Measurements from ENCODE around the gene UBQLN1. TPM values are rescaled to one million over a fixed set of nuclear protein-coding genes. Genes with fewer than 3 reads are reported as not detected.
A peak's percentile ranks its signal among the peaks of the same experiment; 100 is the strongest.
"Not testable (repeated sequence)": the region's sequence is repeated elsewhere in the genome, so short reads cannot be mapped to it uniquely, and the experiment has no call there.

The UBQLN1 gene
- total RNA-seq, 1 experiment from 2014 or later: 162 TPM

DNA sequence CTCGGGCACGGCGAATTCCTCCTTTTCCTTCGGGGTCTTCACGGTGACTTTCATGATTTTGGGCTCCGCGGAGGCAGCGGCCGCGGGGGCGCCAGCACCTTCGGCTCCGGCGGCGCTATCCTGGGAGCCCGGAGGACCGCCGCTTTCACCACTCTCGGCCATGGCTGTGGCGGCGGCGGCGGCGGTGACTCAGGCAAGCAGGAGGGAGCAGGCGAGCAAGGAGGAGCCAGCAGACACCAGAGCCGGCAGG, 315 bp downstream of the UBQLN1 start:
- TF ChIP-seq, protein P1, sequence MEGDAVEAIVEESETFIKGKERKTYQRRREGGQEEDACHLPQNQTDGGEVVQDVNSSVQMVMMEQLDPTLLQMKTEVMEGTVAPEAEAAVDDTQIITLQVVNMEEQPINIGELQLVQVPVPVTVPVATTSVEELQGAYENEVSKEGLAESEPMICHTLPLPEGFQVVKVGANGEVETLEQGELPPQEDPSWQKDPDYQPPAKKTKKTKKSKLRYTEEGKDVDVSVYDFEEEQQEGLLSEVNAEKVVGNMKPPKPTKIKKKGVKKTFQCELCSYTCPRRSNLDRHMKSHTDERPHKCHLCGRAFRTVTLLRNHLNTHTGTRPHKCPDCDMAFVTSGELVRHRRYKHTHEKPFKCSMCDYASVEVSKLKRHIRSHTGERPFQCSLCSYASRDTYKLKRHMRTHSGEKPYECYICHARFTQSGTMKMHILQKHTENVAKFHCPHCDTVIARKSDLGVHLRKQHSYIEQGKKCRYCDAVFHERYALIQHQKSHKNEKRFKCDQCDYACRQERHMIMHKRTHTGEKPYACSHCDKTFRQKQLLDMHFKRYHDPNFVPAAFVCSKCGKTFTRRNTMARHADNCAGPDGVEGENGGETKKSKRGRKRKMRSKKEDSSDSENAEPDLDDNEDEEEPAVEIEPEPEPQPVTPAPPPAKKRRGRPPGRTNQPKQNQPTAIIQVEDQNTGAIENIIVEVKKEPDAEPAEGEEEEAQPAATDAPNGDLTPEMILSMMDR (conservative IDR thresholded peaks at IDR 0.05; ENCODE audit: low read depth, low read length): no peak
- TF ChIP-seq EZH2 (IDR thresholded peaks at IDR 0.05; ENCODE audit: borderline replicate concordance, low read depth, low read length, poor library complexity, severe bottlenecking): no peak
- ChIA-PET POLR2A (ENCODE audit: low non-redundant PET) (no interaction called here), CTCF (no interaction called here)
- H3K4me1 ChIP-seq (ENCODE audit: insufficient read depth, low read length, poor library complexity, severe bottlenecking): no peaks in the 10 kb centered on the region
- H3K9me3 ChIP-seq (ENCODE audit: low read depth, low read length, poor library complexity, severe bottlenecking): peaks cover 8% of the 10 kb centered on the region
- no TSS peak for BruUV-seq (replicated peaks)
- no peaks in the 10 kb centered on the region for H3K27me3 ChIP-seq (replicated peaks; ENCODE audit: insufficient read depth, low read depth, low read length, poor library complexity)
- no peak for DNase-seq (ENCODE audit: low spot score)
- H3K36me3 ChIP-seq (ENCODE audit: insufficient read depth, low read length, poor library complexity, severe bottlenecking): no peaks in the 10 kb centered on the region
- H3K4me3 ChIP-seq (ENCODE audit: low read depth, low read length, poor library complexity, severe bottlenecking): peak overlapping the region; percentile 95
- H3K27ac ChIP-seq (ENCODE audit: low read depth, low read length, poor library complexity, severe bottlenecking): peak overlapping the region; percentile 100
- intact Hi-C loops (cut with micrococcal nuclease; ENCODE audit: unreplicated experiment): loop anchor here (5.0 kb wide), 1 partner anchor 215 kb away; the partner anchor contains the start of gene KIF27

DNA sequence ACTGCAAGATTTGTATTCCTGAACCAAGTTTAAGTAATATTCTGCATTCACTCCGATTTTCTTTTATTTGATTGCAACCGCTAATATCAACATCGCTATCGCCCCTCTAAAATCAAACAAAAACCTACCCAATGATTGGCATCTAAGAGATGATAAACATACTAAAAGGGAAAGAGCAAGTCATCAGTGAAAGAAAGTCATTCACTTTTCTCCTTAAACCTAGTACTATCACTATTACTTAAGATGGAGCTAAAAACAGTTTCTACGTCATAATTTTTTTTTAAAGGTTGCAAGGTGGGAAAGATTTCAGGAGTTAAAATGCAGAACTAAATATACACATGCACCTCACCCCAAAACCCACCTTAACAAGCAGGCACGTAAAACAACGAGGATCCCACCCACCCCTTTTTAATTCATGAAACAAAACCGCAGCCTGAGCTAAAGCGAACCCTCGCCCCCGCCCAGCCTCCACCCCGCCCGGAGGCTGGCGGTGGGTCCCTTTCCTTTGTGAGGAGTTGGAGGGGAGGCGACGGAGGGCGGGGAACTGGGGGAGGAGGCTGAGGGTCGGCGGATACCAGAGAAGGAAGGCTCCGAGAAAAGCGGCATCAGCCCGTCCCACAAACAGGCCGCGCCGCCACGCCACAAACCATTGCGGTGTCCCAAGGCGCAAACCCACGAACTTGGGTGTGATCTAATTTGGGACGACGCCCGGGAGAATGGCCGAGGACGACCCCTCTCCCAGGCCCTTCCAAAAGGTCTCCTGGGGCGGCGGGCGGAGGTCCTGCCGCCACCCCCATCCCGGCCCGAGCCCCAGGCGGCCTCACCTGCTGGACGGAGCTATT, 861 bp downstream of the UBQLN1 start:
- BruUV-seq (replicated peaks): no TSS peak
- ChIA-PET POLR2A (ENCODE audit: low non-redundant PET) (interaction anchor here (0.5 kb wide), 1 partner anchor 8 kb away, joined by 5 read pairs; no protein-coding TSS in a partner anchor), CTCF (no interaction called here)
- peaks cover 4% of the 10 kb centered on the region for H3K4me1 ChIP-seq (ENCODE audit: insufficient read depth, low read length, poor library complexity, severe bottlenecking)
- intact Hi-C loops (cut with micrococcal nuclease; ENCODE audit: unreplicated experiment): loop anchor here (5.0 kb wide), 1 partner anchor 215 kb away; the partner anchor contains the start of gene KIF27
- peak overlapping the region; percentile 100 for H3K27ac ChIP-seq (ENCODE audit: low read depth, low read length, poor library complexity, severe bottlenecking)
- H3K27me3 ChIP-seq (replicated peaks; ENCODE audit: insufficient read depth, low read depth, low read length, poor library complexity): no peaks in the 10 kb centered on the region
- peaks cover 8% of the 10 kb centered on the region for H3K9me3 ChIP-seq (ENCODE audit: low read depth, low read length, poor library complexity, severe bottlenecking)
- no peak for TF ChIP-seq EZH2 (IDR thresholded peaks at IDR 0.05; ENCODE audit: borderline replicate concordance, low read depth, low read length, poor library complexity, severe bottlenecking)
- TF ChIP-seq, protein P1 (conservative IDR thresholded peaks at IDR 0.05; ENCODE audit: low read depth, low read length): no peak
- DNase-seq (ENCODE audit: low spot score): peak; percentile 80
- peak overlapping the region; percentile 95 for H3K4me3 ChIP-seq (ENCODE audit: low read depth, low read length, poor library complexity, severe bottlenecking)
- H3K36me3 ChIP-seq (ENCODE audit: insufficient read depth, low read length, poor library complexity, severe bottlenecking): no peaks in the 10 kb centered on the region

DNA sequence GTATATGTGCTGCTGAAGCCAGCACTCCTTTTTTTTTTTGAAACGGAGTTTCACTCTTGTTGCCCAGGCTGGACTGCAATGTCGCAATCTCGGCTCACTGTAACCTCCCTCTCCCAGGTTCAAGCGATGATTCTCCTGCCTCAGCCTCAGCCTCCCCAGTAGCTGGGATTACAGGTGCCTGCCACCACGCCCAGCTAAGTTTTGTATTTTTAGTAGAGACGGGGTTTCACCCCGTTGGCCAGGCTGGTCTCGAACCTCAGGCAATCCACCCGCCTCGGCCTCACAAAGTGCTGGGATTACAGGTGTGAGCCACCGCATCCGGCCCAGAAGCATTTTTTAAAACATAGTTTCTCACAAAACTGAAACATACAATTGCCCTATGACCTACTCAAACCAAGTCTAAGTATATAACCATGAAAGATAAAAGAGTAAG, 2.5 kb downstream of the UBQLN1 start:
- H3K9me3 ChIP-seq (ENCODE audit: low read depth, low read length, poor library complexity, severe bottlenecking); H3K4me1 ChIP-seq (ENCODE audit: insufficient read depth, low read length, poor library complexity, severe bottlenecking); H3K36me3 ChIP-seq (ENCODE audit: insufficient read depth, low read length, poor library complexity, severe bottlenecking); H3K27ac ChIP-seq (ENCODE audit: low read depth, low read length, poor library complexity, severe bottlenecking); POLR2A ChIA-PET (ENCODE audit: low non-redundant PET); H3K27me3 ChIP-seq (replicated peaks; ENCODE audit: insufficient read depth, low read depth, low read length, poor library complexity); BruUV-seq (replicated peaks); DNase-seq (ENCODE audit: low spot score); CTCF ChIA-PET: not testable (repeated sequence)
- H3K4me3 ChIP-seq (ENCODE audit: low read depth, low read length, poor library complexity, severe bottlenecking): peak overlapping the region; percentile 95
- intact Hi-C loops (cut with micrococcal nuclease; ENCODE audit: unreplicated experiment): loop anchor here (5.0 kb wide), 1 partner anchor 217 kb away; the partner anchor contains the start of gene KIF27

DNA sequence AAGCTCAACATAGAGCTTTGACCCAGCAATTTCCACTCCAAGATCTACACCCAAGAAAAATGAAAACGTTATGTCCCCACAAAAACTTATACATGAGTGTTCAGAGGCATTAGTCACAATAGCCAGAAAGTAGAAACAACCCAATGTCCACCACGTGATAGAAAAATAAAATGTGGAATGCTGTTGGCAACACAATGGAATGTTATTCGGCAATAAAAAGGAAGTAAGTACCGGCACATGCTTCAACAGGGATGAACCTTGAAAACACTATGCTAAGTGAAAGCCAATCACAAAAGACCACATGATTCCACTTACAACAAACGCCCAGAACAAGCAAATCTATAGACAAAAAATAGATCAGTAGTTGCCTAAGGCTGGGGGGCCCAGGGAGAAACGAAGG, 6.0 kb downstream of the UBQLN1 start:
- Histone ChIP-seq H3K27me3 (replicated peaks; ENCODE audit: insufficient read depth, low read depth, low read length, poor library complexity) (no peaks in the 10 kb centered on the region), H3K4me3 (ENCODE audit: low read depth, low read length, poor library complexity, severe bottlenecking) (no peak overlapping the region), H3K4me1 (ENCODE audit: insufficient read depth, low read length, poor library complexity, severe bottlenecking) (peaks cover 15% of the 10 kb centered on the region), H3K36me3 (ENCODE audit: insufficient read depth, low read length, poor library complexity, severe bottlenecking) (no peaks in the 10 kb centered on the region), H3K9me3 (ENCODE audit: low read depth, low read length, poor library complexity, severe bottlenecking) (peaks cover 8% of the 10 kb centered on the region), H3K27ac (ENCODE audit: low read depth, low read length, poor library complexity, severe bottlenecking) (no peak overlapping the region)
- no TSS peak for BruUV-seq (replicated peaks)
- TF ChIP-seq, protein P1 (conservative IDR thresholded peaks at IDR 0.05; ENCODE audit: low read depth, low read length): no peak
- TF ChIP-seq EZH2 (IDR thresholded peaks at IDR 0.05; ENCODE audit: borderline replicate concordance, low read depth, low read length, poor library complexity, severe bottlenecking): no peak
- DNase-seq (ENCODE audit: low spot score): no peak
- ChIA-PET POLR2A (ENCODE audit: low non-redundant PET) (no interaction called here), CTCF (no interaction called here)
- intact Hi-C loops (cut with micrococcal nuclease; ENCODE audit: unreplicated experiment): no loop called here
